Muscle of leg (tissue), 11 donors: Measurements from ENCODE around the gene USB1. TPM values are rescaled to one million over a fixed set of nuclear protein-coding genes. Genes with fewer than 3 reads are reported as not detected.

Source experiments
- DNase-seq: peaks from one replicate; pipeline ENCODE4 v3.0.0; 2013
- H3K27ac ChIP-seq: one replicate; pipeline ENCODE4 v1.5.1; 2013; ENCODE audit warnings: mild to moderate bottlenecking, low read length, control low read depth
- H3K27me3 ChIP-seq: one replicate; pipeline ENCODE4 v1.6.1; 2013; ENCODE audit warnings: low read length; ENCODE audit not compliant: control insufficient read depth, insufficient read depth
- H3K36me3 ChIP-seq: one replicate; pipeline ENCODE4 v1.6.1; 2013; ENCODE audit warnings: low read length; ENCODE audit not compliant: control insufficient read depth, insufficient read depth
- H3K4me1 ChIP-seq: one replicate; pipeline ENCODE4 v1.6.1; 2013; ENCODE audit warnings: low read length; ENCODE audit not compliant: control insufficient read depth, insufficient read depth
- H3K4me3 ChIP-seq: one replicate; pipeline ENCODE4 v1.5.1; 2013; ENCODE audit warnings: low read length, control low read depth
- H3K9me3 ChIP-seq: replicated peaks from 2 replicates; pipeline ENCODE4 v1.6.1; 2013; ENCODE audit warnings: low read depth, low read length; ENCODE audit not compliant: control insufficient read depth
- WGBS: methylation state at CpG from one replicate; pipeline ENCODE4 v1.1.5; 2013; ENCODE audit warnings: missing lambda C conversion rate; ENCODE audit not compliant: insufficient coverage; 5-methylcytosine and 5-hydroxymethylcytosine counted together
- polyA plus RNA-seq, 8 donors: library from polyadenylated mRNA; unstranded; fragments of 120-200 nt; gene quantifications; one replicate each; pipeline versions ENCODE4 v1.2.1 to v1.2.3, GENCODE V29; 2013; ENCODE audit warnings: inconsistent platforms in 1 of 8, low replicate concordance in 1 of 8; ENCODE audit not compliant: insufficient read length in 8 of 8, insufficient read depth in 1 of 8
- total RNA-seq: library from RNA; stranded (reverse); fragments of 120-200 nt; gene quantifications from one replicate; pipeline ENCODE4 v1.2.4, GENCODE V29; 2013

USB1 gene
- total and polyA plus RNA-seq, 9 donors = 5.0 to 18.8 (median 15.3) TPM

DNA sequence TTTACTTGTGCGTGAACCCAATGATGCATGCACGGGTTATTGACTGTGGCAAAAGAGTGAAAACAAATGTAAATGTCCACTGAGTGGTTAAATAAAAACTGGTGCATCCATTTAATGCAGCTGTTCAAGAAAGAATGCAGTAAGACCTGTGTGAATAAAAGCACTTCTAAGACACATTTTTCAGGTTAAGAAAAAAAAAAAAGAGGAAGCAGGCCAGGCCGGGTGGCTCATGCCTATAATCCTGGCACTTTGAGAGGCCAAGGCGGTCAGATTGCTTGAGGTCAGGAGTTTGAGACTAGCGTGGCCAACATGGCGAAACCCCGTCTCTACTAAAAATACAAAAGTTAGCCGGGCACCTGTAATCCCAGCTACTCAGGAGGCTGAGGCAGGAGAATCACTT lies 42.1 kb upstream of the USB1 start:
- 69% methylated on average over 3 of the region's 8 CpGs for WGBS
- no peak overlapping the region for H3K27ac ChIP-seq
- H3K9me3 ChIP-seq = no peaks in the 10 kb centered on the region
- no peak for DNase-seq
- H3K36me3 ChIP-seq = no peaks in the 10 kb centered on the region
- no peaks in the 10 kb centered on the region for H3K4me1 ChIP-seq
- H3K4me3 ChIP-seq = no peak overlapping the region
- no peaks in the 10 kb centered on the region for H3K27me3 ChIP-seq

DNA sequence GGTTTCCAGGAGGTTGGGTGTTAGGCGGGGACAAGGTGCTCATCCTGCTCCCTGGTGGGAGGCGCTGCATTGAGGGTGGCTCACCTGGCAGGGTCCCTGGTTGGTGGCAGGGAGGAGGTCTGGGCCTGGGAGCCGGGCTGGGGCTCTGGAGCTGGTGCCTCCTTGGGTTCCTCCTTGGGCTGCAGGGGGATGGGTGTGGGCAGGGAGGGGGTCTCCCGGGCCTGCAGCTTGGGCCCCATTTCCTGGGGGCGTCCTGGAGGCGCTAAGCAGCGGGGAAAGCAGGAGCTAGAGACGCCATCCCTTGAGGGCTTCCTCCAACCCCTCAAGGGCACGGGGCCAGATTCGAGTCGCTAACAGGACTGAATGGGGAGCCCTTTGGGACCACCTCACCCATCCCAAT lies 41.4 kb upstream of the USB1 start:
- Histone ChIP-seq H3K27me3 (no peaks in the 10 kb centered on the region), H3K27ac (no peak overlapping the region), H3K9me3 (no peaks in the 10 kb centered on the region), H3K36me3 (no peaks in the 10 kb centered on the region), H3K4me3 (no peak overlapping the region), H3K4me1 (no peaks in the 10 kb centered on the region)
- no peak for DNase-seq
- 74% methylated on average over 7 of the region's 11 CpGs for WGBS

DNA sequence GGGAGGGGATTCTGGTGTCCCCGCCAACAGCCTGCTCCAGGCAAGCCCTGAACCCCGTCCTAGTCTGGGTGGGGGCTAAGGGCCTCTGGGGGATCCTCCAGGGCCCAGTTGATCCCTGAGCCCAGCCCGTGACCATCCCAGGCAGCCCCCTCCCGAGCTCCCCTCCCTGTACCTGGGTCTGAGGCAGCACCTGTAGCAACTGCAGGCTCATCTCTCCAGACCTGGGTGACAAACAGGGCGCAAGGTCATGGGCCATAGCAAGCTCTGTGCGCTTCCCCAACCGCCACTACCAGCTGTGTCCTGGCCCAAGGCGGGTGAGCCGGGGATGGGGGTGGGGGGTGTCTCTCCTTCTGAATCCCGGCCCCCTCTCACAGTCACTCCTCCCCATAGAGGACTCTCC lies 40.9 kb upstream of the USB1 start:
- Histone ChIP-seq H3K4me1 (no peaks in the 10 kb centered on the region), H3K4me3 (no peak overlapping the region)
- WGBS = 86% methylated on average over 5 of the region's 10 CpGs

DNA sequence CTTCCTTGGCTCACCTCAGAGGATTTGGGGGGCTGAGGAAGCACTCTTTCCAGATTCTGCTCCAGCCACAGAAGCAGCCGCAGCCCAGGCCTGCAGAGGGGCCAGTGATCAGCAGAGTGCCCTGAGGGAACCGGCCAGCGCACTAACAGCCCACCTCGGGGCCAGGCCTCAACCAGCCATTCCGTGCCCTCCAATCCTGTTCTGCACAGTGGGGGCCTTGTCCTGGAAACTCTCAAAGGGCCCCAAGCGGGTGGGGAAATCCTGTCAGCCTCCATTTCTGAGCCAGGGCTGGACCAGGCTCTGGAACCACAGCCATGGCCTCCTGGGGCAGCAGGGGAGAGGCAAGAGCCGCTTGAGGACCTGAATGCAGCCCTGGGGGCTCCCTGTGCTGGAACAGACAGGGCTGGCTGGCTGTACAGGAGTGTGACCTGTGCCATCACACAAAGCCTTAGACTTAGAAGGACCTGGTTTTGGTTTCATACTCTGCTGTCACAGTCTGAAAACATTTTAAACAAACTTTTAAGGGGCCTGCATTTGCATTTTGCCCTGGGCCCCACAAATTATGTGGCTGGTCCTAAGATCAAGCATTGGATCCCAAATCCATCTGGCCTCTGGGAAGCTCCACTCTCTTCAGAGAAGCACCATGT lies 40.3 kb upstream of the USB1 start:
- no peaks in the 10 kb centered on the region for H3K9me3 ChIP-seq
- 69% methylated on average over 7 of the region's 7 CpGs for whole genome bisulfite sequencing
- no peaks in the 10 kb centered on the region for H3K27me3 ChIP-seq
- no peak overlapping the region for H3K4me3 ChIP-seq
- no peaks in the 10 kb centered on the region for H3K4me1 ChIP-seq
- no peak overlapping the region for H3K27ac ChIP-seq
- no peaks in the 10 kb centered on the region for H3K36me3 ChIP-seq
- DNase-seq = no peak

More for the DNA sequence above, 40.9 kb upstream of the USB1 start:
- DNase-seq = no peak
- Histone ChIP-seq H3K9me3 (no peaks in the 10 kb centered on the region), H3K27me3 (no peaks in the 10 kb centered on the region), H3K36me3 (no peaks in the 10 kb centered on the region), H3K27ac (no peak overlapping the region)

DNA sequence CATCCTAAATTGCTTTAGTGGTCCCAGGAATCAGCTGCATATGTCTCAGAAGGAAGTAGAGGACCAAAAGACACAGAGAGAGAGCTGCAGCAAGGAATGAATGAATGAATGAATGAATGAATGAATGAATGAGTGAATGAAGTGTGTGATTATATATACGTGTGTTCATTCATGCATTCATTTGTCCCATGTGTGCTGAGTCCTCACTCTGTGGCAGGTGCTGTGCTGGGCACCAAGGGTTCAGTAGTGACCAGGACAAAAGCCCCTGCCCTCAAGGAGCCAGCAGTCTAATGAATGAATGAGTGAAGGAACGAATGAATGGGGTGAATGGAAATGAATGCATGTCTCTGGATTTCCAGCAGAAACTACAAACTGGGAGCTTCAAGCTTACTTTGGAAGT lies 39.7 kb upstream of the USB1 start:
- 61% methylated on average over 2 of the region's 2 CpGs for WGBS
- no peaks in the 10 kb centered on the region for H3K36me3 ChIP-seq
- no peaks in the 10 kb centered on the region for H3K4me1 ChIP-seq
- DNase-seq = no peak
- H3K27me3 ChIP-seq = no peaks in the 10 kb centered on the region
- H3K9me3 ChIP-seq = no peaks in the 10 kb centered on the region
- H3K27ac ChIP-seq = no peak overlapping the region
- H3K4me3 ChIP-seq = no peak overlapping the region

DNA sequence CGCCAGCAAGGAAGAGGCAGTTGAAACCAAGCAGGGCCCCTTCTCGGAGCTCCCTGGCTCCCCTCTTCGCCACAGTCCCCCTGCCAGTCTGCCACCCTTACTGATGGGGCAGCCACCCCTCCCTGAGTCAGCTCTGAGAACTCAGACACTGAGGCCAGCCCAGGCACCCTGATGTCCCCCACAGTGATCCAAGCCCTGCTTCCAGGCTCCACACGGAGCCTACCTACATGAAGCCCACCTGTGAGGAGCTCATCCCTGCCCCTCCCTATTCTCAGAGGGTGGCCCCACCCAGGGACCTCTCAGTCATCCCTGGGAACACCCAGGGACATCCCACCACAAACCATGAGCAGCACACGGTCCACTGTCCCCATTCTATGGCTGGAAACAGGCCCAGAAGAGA lies 39.2 kb upstream of the USB1 start:
- no peaks in the 10 kb centered on the region for H3K9me3 ChIP-seq
- no peak overlapping the region for H3K27ac ChIP-seq
- no peak overlapping the region for H3K4me3 ChIP-seq
- no peak for DNase-seq
- H3K4me1 ChIP-seq = no peaks in the 10 kb centered on the region
- H3K36me3 ChIP-seq = no peaks in the 10 kb centered on the region
- H3K27me3 ChIP-seq = no peaks in the 10 kb centered on the region
- 50% methylated on average over 5 of the region's 5 CpGs for WGBS

DNA sequence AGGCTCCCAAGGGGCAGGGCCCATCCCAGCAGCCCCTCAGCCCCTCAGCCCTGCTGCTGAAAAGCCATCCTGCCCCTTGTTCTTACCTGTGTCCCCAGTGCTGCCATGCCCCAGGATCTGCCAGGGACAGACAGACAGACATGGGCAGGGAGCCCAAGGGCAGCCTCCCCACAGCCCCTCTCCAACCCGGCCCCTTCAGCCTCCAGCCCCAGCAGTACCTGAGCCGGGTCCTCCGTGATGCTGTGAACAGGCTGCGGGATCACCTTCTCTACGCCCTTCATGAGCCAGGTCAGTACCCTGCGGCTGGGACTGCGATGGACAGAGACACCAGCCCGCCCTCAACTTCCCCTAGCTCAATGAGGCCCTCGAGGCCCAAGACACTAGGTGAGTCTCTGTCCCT lies 38.5 kb upstream of the USB1 start:
- Histone ChIP-seq H3K4me1 (no peaks in the 10 kb centered on the region), H3K27me3 (no peaks in the 10 kb centered on the region), H3K9me3 (no peaks in the 10 kb centered on the region), H3K4me3 (no peak overlapping the region), H3K27ac (no peak overlapping the region), H3K36me3 (no peaks in the 10 kb centered on the region)
- no peak for DNase-seq
- WGBS = 96% methylated on average over 3 of the region's 9 CpGs

DNA sequence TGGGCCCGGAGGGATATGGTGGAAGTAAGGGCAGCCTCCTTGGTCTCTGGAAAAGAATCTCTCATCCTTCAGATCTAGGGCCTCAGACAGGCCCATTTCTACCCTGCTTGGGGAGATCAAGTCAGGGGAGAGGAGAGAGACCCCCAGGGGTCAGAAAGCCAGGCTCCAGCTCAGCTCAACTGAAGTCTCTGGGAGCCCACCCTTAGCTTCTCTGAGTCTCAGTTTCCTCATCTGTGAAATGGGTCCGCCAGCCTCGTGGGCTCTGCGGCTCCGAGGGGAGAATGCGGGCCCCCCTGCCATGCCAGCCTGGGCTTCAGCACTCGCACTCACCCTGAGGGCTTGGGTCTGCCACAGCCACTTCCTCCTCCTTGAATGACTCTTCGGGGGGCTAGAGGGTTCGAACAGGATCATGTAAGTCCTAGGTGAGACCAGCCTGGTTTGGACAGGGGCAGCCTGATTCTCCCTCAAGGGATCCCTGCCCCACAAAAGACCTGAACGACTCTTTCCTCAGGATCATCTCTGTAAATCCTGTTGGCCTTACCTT lies 37.0 kb upstream of the USB1 start:
- 75% methylated on average over 8 of the region's 10 CpGs for WGBS
- no peaks in the 10 kb centered on the region for H3K27me3 ChIP-seq
- no peaks in the 10 kb centered on the region for H3K36me3 ChIP-seq
- DNase-seq = no peak
- H3K4me1 ChIP-seq = no peaks in the 10 kb centered on the region
- H3K9me3 ChIP-seq = no peaks in the 10 kb centered on the region
- H3K4me3 ChIP-seq = no peak overlapping the region
- no peak overlapping the region for H3K27ac ChIP-seq

DNA sequence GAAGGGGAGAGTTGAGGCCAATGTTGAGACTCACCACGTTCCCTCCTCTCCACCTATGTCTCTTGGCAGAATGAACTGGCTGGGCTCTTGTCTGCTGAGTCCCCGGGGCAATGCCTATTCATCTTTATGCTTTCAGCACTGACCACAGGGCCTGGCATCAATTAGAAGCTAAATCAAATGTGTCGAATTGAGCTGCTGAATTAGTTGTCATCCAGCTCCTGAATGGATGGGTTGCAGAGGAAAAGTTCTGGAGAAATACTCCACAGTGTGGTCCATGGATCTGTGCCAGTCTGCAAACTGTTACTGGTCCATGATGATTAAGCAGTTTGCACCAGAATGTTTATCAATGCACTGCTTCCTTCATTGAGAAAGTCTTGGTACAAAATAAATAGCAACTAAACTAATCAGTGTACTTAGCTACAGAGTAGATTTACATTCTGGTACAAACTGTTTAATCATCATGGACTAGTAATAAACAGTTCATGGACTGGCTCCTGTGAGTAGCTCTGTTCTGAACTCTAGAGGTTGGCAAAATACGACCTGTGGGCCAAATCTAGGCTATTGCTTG lies 34.9 kb upstream of the USB1 start:
- no peaks in the 10 kb centered on the region for H3K4me1 ChIP-seq

DNA sequence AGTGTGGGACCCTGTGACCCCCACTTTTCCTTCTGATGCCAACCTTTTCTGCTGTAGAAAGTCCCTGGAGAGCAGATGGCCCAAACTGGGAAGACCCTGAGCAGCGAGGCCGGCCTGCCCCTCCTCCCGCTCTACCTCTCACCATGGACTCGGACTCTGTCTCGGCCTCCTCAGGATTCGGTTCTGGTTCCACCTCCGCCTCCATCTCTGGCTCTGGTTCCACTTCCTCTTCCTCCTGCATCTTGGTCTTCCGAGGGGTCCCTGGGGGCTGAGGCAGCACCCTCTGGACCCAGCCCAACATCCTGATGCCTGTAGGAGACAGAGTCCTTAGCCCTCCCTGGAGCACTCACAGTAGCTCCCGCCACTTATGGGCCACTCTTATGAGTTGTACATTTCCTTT lies 34.2 kb upstream of the USB1 start:
- no peaks in the 10 kb centered on the region for H3K36me3 ChIP-seq
- 81% methylated on average over 7 of the region's 9 CpGs for WGBS
- no peaks in the 10 kb centered on the region for H3K9me3 ChIP-seq
- H3K27ac ChIP-seq = no peak overlapping the region
- DNase-seq = no peak
- no peak overlapping the region for H3K4me3 ChIP-seq
- H3K4me1 ChIP-seq = no peaks in the 10 kb centered on the region
- H3K27me3 ChIP-seq = peaks cover 3% of the 10 kb centered on the region

More for the DNA sequence above, 34.9 kb upstream of the USB1 start:
- Histone ChIP-seq H3K4me3 (no peak overlapping the region), H3K27me3 (peaks cover 3% of the 10 kb centered on the region), H3K27ac (no peak overlapping the region), H3K36me3 (no peaks in the 10 kb centered on the region), H3K9me3 (no peaks in the 10 kb centered on the region)
- WGBS = 20% methylated on average over 1 of the region's 4 CpGs
- DNase-seq = no peak
